Erythroblast (primary cell): ENCODE data around the gene ATXN1L.

Experiments
- GATA1 ChIP-seq: IDR thresholded peaks from 2 replicates; pipeline ENCODE4 v1.6.1; 2011; ENCODE audit warnings: low read depth, mild to moderate bottlenecking, control low read depth, low read length, moderate library complexity
- POLR2A ChIP-seq: IDR thresholded peaks from 2 replicates; pipeline ENCODE4 v1.6.1; 2011; ENCODE audit warnings: mild to moderate bottlenecking, low read length

DNA sequence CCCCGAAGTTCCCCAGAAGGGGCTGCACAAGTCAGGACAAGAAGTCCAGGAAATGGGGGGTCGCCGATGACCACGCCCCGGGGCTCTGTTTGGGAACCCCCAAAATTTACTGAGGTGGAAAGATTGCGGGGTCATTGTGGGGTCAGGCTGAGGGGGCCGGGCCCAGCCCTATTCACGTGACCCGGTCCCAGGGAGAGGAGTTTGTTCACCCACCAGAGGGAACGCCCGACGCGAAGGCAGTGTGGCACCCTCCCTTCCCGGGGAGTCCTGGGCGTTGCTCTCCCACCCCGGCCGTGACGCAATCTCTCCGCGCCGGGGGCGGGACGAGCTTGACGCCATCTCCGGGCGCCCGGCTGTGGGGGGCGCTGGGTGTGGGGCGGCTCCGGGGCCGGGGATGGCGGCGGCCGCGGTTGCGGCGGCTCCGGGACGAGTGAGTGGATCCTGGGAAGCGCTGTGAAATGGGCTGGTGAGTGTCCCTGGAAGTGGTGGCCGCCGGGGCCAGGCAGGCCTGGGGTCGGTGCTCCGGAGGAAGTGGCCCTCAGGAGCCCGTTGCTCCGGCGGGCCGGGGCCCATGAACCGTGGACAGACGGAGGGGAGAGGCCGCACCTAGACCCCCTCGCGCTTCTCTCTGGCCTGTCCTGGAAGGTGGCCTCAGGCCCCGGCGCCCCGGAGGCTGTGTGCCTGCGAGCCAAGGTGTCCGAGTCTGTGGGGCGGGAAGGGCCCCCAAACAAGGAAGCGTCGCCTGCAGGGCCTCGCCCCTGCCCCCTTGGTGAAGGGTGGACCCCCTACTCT is at the start of gene ATXN1L:
- TF ChIP-seq POLR2A (peak; percentile 77), GATA1 (no peak)
